ENCODE data around the gene EFHC2.

Gene EFHC2

DNA sequence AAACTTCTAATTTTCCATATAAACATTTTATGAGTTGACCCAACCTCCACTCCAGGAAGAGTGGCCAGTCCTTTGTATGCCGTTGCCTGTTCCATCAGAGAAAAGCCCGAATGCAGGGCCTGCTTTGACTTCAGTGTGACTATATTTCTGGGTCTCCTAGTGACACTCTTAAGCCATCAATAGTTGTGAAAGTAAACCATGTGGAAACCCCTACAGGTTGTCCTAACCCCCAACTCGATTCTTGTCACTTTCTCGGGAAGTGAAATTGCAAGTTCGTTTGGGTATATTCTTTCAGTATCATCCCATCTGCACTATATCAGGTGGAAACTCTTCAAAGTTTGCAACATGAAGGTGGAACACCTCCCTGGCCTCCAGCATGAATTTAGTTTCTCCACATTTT is 52.8 kb downstream of the EFHC2 start:
- H3K4me2 ChIP-seq (ENCODE audit: low read length) = no peak overlapping the region
- no peaks in the 10 kb centered on the region for H3K9me3 ChIP-seq (ENCODE audit: control insufficient read depth, insufficient read depth, low read length)
- no peaks in the 10 kb centered on the region for H3F3A ChIP-seq (ENCODE audit: control insufficient read depth, insufficient read depth)
- no peaks in the 10 kb centered on the region for H4K20me1 ChIP-seq (ENCODE audit: control insufficient read depth, insufficient read depth, low read depth, low read length)
- no peaks in the 10 kb centered on the region for H3K79me2 ChIP-seq (ENCODE audit: control insufficient read depth, low read length)
- no peaks in the 10 kb centered on the region for H3K27me3 ChIP-seq (ENCODE audit: control insufficient read depth, low read length)
- no peak overlapping the region for H3K27ac ChIP-seq (ENCODE audit: low read depth, low read length)
- no peaks in the 10 kb centered on the region for H3K36me3 ChIP-seq (ENCODE audit: control insufficient read depth, low read length)
- no peaks in the 10 kb centered on the region for H3K4me1 ChIP-seq (ENCODE audit: control insufficient read depth, low read length)
- no peak for TF ChIP-seq EZH2phosphoT487 (IDR thresholded peaks at IDR 0.05; ENCODE audit: borderline replicate concordance, low read length)
- TF ChIP-seq CTCF (IDR thresholded peaks at IDR 0.05; ENCODE audit: low read depth, low read length, poor library complexity, severe bottlenecking) = no peak
- no peak overlapping the region for H3K4me3 ChIP-seq (ENCODE audit: low read length)
- H3K9me2 ChIP-seq (replicated peaks; ENCODE audit: control insufficient read depth, low read length) = no peaks in the 10 kb centered on the region

DNA sequence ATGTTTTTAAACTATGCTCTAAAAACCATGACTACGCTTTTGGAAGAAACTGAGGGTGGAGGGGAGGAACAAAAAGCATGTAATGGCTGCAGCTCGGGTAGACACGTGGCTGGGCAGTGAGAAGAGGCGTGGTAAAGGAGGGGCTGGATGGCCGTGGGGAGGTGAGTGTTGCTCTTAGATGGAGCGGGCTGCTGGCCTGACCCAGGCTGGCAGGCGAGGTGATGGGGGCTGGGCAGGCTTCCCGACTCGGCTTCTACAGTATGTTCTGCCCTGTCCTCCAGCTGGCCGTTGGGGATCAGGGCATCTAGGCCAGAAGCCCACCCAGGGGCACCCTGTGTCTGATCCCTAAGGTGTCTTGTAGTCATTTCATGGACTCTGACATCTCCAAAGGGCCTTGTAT is 60.7 kb downstream of the EFHC2 start:
- no peak for TF ChIP-seq CTCF (IDR thresholded peaks at IDR 0.05; ENCODE audit: low read depth, low read length, poor library complexity, severe bottlenecking)
- no peak for TF ChIP-seq EZH2phosphoT487 (IDR thresholded peaks at IDR 0.05; ENCODE audit: borderline replicate concordance, low read length)
- no peaks in the 10 kb centered on the region for H3K9me2 ChIP-seq (replicated peaks; ENCODE audit: control insufficient read depth, low read length)
- H3K4me1 ChIP-seq (ENCODE audit: control insufficient read depth, low read length) = no peaks in the 10 kb centered on the region
- no peak overlapping the region for H3K27ac ChIP-seq (ENCODE audit: low read depth, low read length)
- H4K20me1 ChIP-seq (ENCODE audit: control insufficient read depth, insufficient read depth, low read depth, low read length) = no peaks in the 10 kb centered on the region
- H3K4me2 ChIP-seq (ENCODE audit: low read length) = no peak overlapping the region
- no peaks in the 10 kb centered on the region for H3F3A ChIP-seq (ENCODE audit: control insufficient read depth, insufficient read depth)
- H3K27me3 ChIP-seq (ENCODE audit: control insufficient read depth, low read length) = no peaks in the 10 kb centered on the region
- H3K36me3 ChIP-seq (ENCODE audit: control insufficient read depth, low read length) = no peaks in the 10 kb centered on the region
- H3K79me2 ChIP-seq (ENCODE audit: control insufficient read depth, low read length) = no peaks in the 10 kb centered on the region
- H3K4me3 ChIP-seq (ENCODE audit: low read length) = no peak overlapping the region
- H3K9me3 ChIP-seq (ENCODE audit: control insufficient read depth, insufficient read depth, low read length) = no peaks in the 10 kb centered on the region

GRCh38 chrX:44280116-44280515 is 63.4 kb downstream of the EFHC2 start:
- H3K4me1 ChIP-seq (ENCODE audit: control insufficient read depth, low read length) = no peaks in the 10 kb centered on the region

More at GRCh38 chrX:44280116-44280515, 63.4 kb downstream of the EFHC2 start:
- no peaks in the 10 kb centered on the region for H3K36me3 ChIP-seq (ENCODE audit: control insufficient read depth, low read length)
- no peak overlapping the region for H3K4me2 ChIP-seq (ENCODE audit: low read length)
- no peaks in the 10 kb centered on the region for H3F3A ChIP-seq (ENCODE audit: control insufficient read depth, insufficient read depth)
- no peaks in the 10 kb centered on the region for H4K20me1 ChIP-seq (ENCODE audit: control insufficient read depth, insufficient read depth, low read depth, low read length)
- no peaks in the 10 kb centered on the region for H3K27me3 ChIP-seq (ENCODE audit: control insufficient read depth, low read length)
- no peaks in the 10 kb centered on the region for H3K9me3 ChIP-seq (ENCODE audit: control insufficient read depth, insufficient read depth, low read length)
- H3K9me2 ChIP-seq (replicated peaks; ENCODE audit: control insufficient read depth, low read length) = no peaks in the 10 kb centered on the region
- H3K27ac ChIP-seq (ENCODE audit: low read depth, low read length) = no peak overlapping the region
- H3K79me2 ChIP-seq (ENCODE audit: control insufficient read depth, low read length) = no peaks in the 10 kb centered on the region
- TF ChIP-seq CTCF (IDR thresholded peaks at IDR 0.05; ENCODE audit: low read depth, low read length, poor library complexity, severe bottlenecking) (no peak), EZH2phosphoT487 (IDR thresholded peaks at IDR 0.05; ENCODE audit: borderline replicate concordance, low read length) (no peak)
- H3K4me3 ChIP-seq (ENCODE audit: low read length) = no peak overlapping the region
